HepG2 (cell line): ENCODE data around the gene MTHFSD. TPM values are rescaled to one million over a fixed set of nuclear protein-coding genes. Genes with fewer than 3 reads are reported as not detected.

Source experiments
- ATAC-seq: fragments of 200-7000 bp; cut with Tn5 transposase; 3 replicates; pipeline ENCODE4 v1.9.1; 2020; ENCODE audit warnings: mild to moderate bottlenecking, moderate library complexity
- BruUV-seq: library from RNA; stranded (reverse); fragments of 400-500 nt; replicated peaks from 2 replicates; lab custom pipeline; 2021; lab: Mats Ljungman, UMichigan
- CTCF ChIA-PET: fragments of 300-600 bp; formaldehyde crosslinking; extraction: SDS; loops from one replicate; lab custom pipeline; 2021; ENCODE audit warnings: low total read pairs, inconsistent platforms, low intra/inter-chr PET ratio; lab: Yijun Ruan, JAX
- POLR2A ChIA-PET: fragments of 350-600 bp; sonication (Branson Sonifier 250); formaldehyde crosslinking; loops from one replicate; lab custom pipeline; 2020; ENCODE audit warnings: antibody characterized with exemption, inconsistent platforms; lab: Yijun Ruan, JAX
- DNase-seq: peaks from one replicate; pipeline ENCODE4 v3.0.0-alpha.2; 2015; ENCODE audit warnings: low spot score
- FAIRE-seq: peaks from 3 replicates; lab custom pipeline; 2011; peaks lifted over from hg19 to GRCh38; lab: Jason Lieb, UNC
- H2AFZ ChIP-seq: one replicate; pipeline ENCODE4 v1.6.1; 2011; ENCODE audit warnings: low read length, inconsistent platforms
- H3K27ac ChIP-seq: fragments of 300-600 bp; 3 replicates; pipeline ENCODE4 v1.8.0; 2011; ENCODE audit warnings: mixed run types, mild to moderate bottlenecking, mixed read lengths, low read length, inconsistent platforms; ENCODE audit not compliant: insufficient read depth; ENCODE audit errors: extremely low read length
- H3K27me3 ChIP-seq, 2 experiments: fragments of 200-600 bp in 1 of 2; 2 replicates in 1 of 2; 3 replicates in 1 of 2; pipeline versions ENCODE4 v1.6.0 to v1.8.0; 2011; ENCODE audit warnings: low read length in 2 of 2, mild to moderate bottlenecking in 2 of 2, moderate library complexity in 2 of 2, inconsistent platforms in 1 of 2; ENCODE audit not compliant: insufficient read depth in 2 of 2, control insufficient read depth in 1 of 2
- H3K36me3 ChIP-seq, 2 experiments: fragments of 200-600 bp in 1 of 2; replicated peaks in 1 of 2; 2 replicates in 1 of 2; 3 replicates in 1 of 2; pipeline versions ENCODE4 v1.5.1 to v1.8.0; 2011; ENCODE audit warnings: low read length in 2 of 2, inconsistent platforms in 1 of 2; ENCODE audit not compliant: insufficient read depth in 2 of 2, control insufficient read depth in 1 of 2
- H3K4me1 ChIP-seq: 2 replicates; pipeline ENCODE4 v1.5.1; 2012; ENCODE audit warnings: low read length, inconsistent platforms; ENCODE audit not compliant: insufficient read depth
- H3K4me2 ChIP-seq: 2 replicates; pipeline ENCODE4 v1.6.0; 2011; ENCODE audit warnings: low read depth, low read length, inconsistent platforms
- H3K4me3 ChIP-seq, 3 experiments: fragments of 200-600 bp in 1 of 3; sonication (generic), shearing (Covaris generic) in 1 of 3; replicated peaks in 1 of 3; 2 replicates each; pipeline ENCODE4 v1.5.1; 2011 to 2016; ENCODE audit warnings: low read length in 3 of 3, inconsistent platforms in 2 of 3, low read depth in 2 of 3, mild to moderate bottlenecking in 2 of 3, control low read depth in 1 of 3, mixed read lengths in 1 of 3; ENCODE audit not compliant: insufficient read depth in 1 of 3
- H3K79me2 ChIP-seq: one replicate; pipeline ENCODE4 v1.6.1; 2011; ENCODE audit warnings: low read length, inconsistent platforms; ENCODE audit not compliant: insufficient read depth
- H3K9ac ChIP-seq: 2 replicates; pipeline ENCODE4 v1.6.0; 2011; ENCODE audit warnings: mild to moderate bottlenecking, low read depth, low read length, inconsistent platforms; ENCODE audit not compliant: insufficient read depth
- H3K9me3 ChIP-seq: 2 replicates; pipeline ENCODE4 v1.5.1; 2012; ENCODE audit warnings: mild to moderate bottlenecking, low read length
- H4K20me1 ChIP-seq: 2 replicates; pipeline ENCODE4 v1.6.0; 2011; ENCODE audit warnings: inconsistent platforms, mild to moderate bottlenecking, low read length, moderate library complexity; ENCODE audit not compliant: insufficient read depth
- BCL3 ChIP-seq: sonication (generic); formaldehyde crosslinking; IDR thresholded peaks from 2 replicates; pipeline ENCODE4 v1.5.1; 2020; ENCODE audit warnings: mild to moderate bottlenecking, missing genetic modification reagents, moderate library complexity
- BCL6 ChIP-seq: IDR thresholded peaks from 2 replicates; pipeline ENCODE4 v1.6.1; 2016; ENCODE audit warnings: missing genetic modification reagents, missing compliant biosample characterization
- FOXA1 ChIP-seq, 2 experiments: fragments of 450-650 bp in 1 of 2; sonication (generic) in 1 of 2; formaldehyde crosslinking in 1 of 2; IDR thresholded peaks; 2 replicates each; pipeline versions ENCODE4 v1.4.0 to v1.6.1; 2016 to 2020; ENCODE audit warnings: missing genetic modification reagents in 1 of 2
- HNF4G ChIP-seq, 2 experiments: sonication (generic) in 1 of 2; formaldehyde crosslinking in 1 of 2; IDR thresholded peaks; 2 replicates each; pipeline versions ENCODE4 v1.4.0 to v1.6.1; 2011 to 2020; ENCODE audit warnings: borderline replicate concordance in 2 of 2, low read depth in 2 of 2, mild to moderate bottlenecking in 2 of 2, low read length in 1 of 2, missing genetic modification reagents in 1 of 2, moderate library complexity in 1 of 2
- KMT2B ChIP-seq: IDR thresholded peaks from 2 replicates; pipeline ENCODE4 v1.6.1; 2016; ENCODE audit warnings: missing genetic modification reagents, missing compliant biosample characterization
- MED13 ChIP-seq: sonication (generic); formaldehyde crosslinking; IDR thresholded peaks from 2 replicates; pipeline ENCODE4 v1.5.0; 2020; ENCODE audit warnings: missing genetic modification reagents
- NKX3-1 ChIP-seq: sonication (generic); formaldehyde crosslinking; IDR thresholded peaks from 2 replicates; pipeline ENCODE4 v1.5.0; 2020; ENCODE audit warnings: missing genetic modification reagents
- SMC3 ChIP-seq: IDR thresholded peaks from 2 replicates; pipeline ENCODE4 v1.6.1; 2011; ENCODE audit warnings: low read length, improper control_type of control experiment
- SP140L ChIP-seq: sonication (generic); formaldehyde crosslinking; IDR thresholded peaks from 2 replicates; pipeline ENCODE4 v1.4.0; 2020; ENCODE audit warnings: missing genetic modification reagents, borderline replicate concordance
- ZBTB8A ChIP-seq: sonication (generic); formaldehyde crosslinking; IDR thresholded peaks from 2 replicates; pipeline ENCODE4 v1.4.0; 2020; ENCODE audit warnings: mild to moderate bottlenecking, low read depth, missing genetic modification reagents, borderline replicate concordance
- ZNF605 ChIP-seq: sonication (generic); formaldehyde crosslinking; IDR thresholded peaks from 2 replicates; pipeline ENCODE4 v1.8.0; 2022; ENCODE audit warnings: mild to moderate bottlenecking, missing genetic modification reagents
- WGBS: methylation state at CpG from one replicate; pipeline ENCODE4 v1.1.6; 2017; ENCODE audit warnings: low lambda C conversion rate; 5-methylcytosine and 5-hydroxymethylcytosine counted together
- in situ Hi-C: cut with HindIII; loops from 2 replicates; pipeline ENCODE4 v1.10.0; 2017; ENCODE audit warnings: low pct_unique_long_range_greater_than_20kb; ENCODE audit not compliant: extremely low pct_ligation_motif_present
- intact Hi-C: fragments of 100-400 bp; cut with micrococcal nuclease; formaldehyde crosslinking; loops from one replicate; pipeline ENCODE4 v1.10.0; 2022; ENCODE audit not compliant: unreplicated experiment
- polyA plus RNA-seq, 8 experiments: library from polyadenylated mRNA; depleted of rRNA in 3 of 8; stranded (reverse) in 7 of 8; unstranded in 1 of 8; fragments of >200 nt; fragmentation: Illumina TruSeq in 4 of 8; extraction: Trizol in 4 of 8; gene quantifications; 2 replicates each; pipeline versions ENCODE4 v1.2.1 to v1.2.3, GENCODE V29; 2011 to 2016; ENCODE audit warnings: low read depth in 4 of 8, missing spikeins in 1 of 8, mixed read lengths in 1 of 8; ENCODE audit not compliant: insufficient read depth in 1 of 8
- total RNA-seq, 5 experiments: library from RNA; depleted of rRNA; stranded (reverse); fragments of >200 nt; fragmentation: Illumina TruSeq; extraction: Trizol; gene quantifications; 2 replicates each; pipeline ENCODE4 v1.2.3, GENCODE V29; 2016; ENCODE audit warnings: low read depth in 1 of 5
- TF ChIP-seq, protein P1 (sequence below): sonication (generic); formaldehyde crosslinking; IDR thresholded peaks from 2 replicates; pipeline ENCODE4 v1.8.1; 2023; ENCODE audit warnings: mild to moderate bottlenecking, inconsistent platforms, moderate library complexity, missing genetic modification reagents, borderline replicate concordance
- TF ChIP-seq, protein P2 (sequence below): sonication (generic); formaldehyde crosslinking; conservative IDR thresholded peaks from 2 replicates; pipeline ENCODE4 v1.4.0; 2020; ENCODE audit warnings: mild to moderate bottlenecking, missing genetic modification reagents, moderate library complexity

MTHFSD gene
- total and polyA plus RNA-seq, 2 of the 13 experiments (the other 11 are each of a cell fraction or from before 2014, with no cell fraction given) = 14.2 to 16.3 TPM

- DNase-seq (no peak), ATAC-seq (no peak), FAIRE-seq (no peak)
- CTCF ChIA-PET = no interaction called here
- intact Hi-C loops (no loop called here), in situ Hi-C loops (loop anchor here (5.0 to 25.0 kb wide), 4 partner anchors 174 to 704 kb away; no protein-coding TSS in a partner anchor)
- no peaks in the 10 kb centered on the region for H3K79me2 ChIP-seq
- no peak overlapping the region for H3K27ac ChIP-seq
- no peaks in the 10 kb centered on the region; the same call in 1 of the 2 replicates for H4K20me1 ChIP-seq
- peaks cover 9% of the 10 kb centered on the region for H3K4me1 ChIP-seq
- BruUV-seq = no TSS peak
- no peaks in the 10 kb centered on the region for H3K36me3 ChIP-seq
- no peaks in the 10 kb centered on the region for H3K9me3 ChIP-seq
- POLR2A ChIA-PET = no interaction called here
- TF ChIP-seq KMT2B (CRISPR knock-in tag) (no peak), MED13 (CRISPR knock-in tag) (no peak), NKX3-1 (CRISPR knock-in tag) (no peak), BCL6 (CRISPR knock-in tag) (no peak), SMC3 (no peak), BCL3 (CRISPR knock-in tag) (no peak), ZNF605 (CRISPR knock-in tag) (no peak), SP140L (CRISPR knock-in tag) (no peak), FOXA1 (IDR thresholded peaks at IDR 0.05) (no peak), FOXA1 (CRISPR knock-in tag; IDR thresholded peaks at IDR 0.05) (no peak), HNF4G (IDR thresholded peaks at IDR 0.05; ENCODE audit: borderline replicate concordance, low read depth, low read length) (no peak), HNF4G (CRISPR knock-in tag; IDR thresholded peaks at IDR 0.05; ENCODE audit: borderline replicate concordance, low read depth) (no peak), ZBTB8A (CRISPR knock-in tag) (no peak)
- TF ChIP-seq, protein P1, sequence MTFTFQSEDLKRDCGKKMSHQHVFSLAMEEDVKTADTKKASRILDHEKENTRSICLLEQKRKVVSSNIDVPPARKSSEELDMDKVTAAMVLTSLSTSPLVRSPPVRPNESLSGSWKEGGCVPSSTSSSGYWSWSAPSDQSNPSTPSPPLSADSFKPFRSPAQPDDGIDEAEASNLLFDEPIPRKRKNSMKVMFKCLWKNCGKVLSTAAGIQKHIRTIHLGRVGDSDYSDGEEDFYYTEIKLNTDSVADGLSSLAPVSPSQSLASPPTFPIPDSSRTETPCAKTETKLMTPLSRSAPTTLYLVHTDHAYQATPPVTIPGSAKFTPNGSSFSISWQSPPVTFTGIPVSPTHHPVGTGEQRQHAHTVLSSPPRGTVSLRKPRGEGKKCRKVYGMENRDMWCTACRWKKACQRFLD (CRISPR knock-in tag) = no peak
- TF ChIP-seq, protein P2, sequence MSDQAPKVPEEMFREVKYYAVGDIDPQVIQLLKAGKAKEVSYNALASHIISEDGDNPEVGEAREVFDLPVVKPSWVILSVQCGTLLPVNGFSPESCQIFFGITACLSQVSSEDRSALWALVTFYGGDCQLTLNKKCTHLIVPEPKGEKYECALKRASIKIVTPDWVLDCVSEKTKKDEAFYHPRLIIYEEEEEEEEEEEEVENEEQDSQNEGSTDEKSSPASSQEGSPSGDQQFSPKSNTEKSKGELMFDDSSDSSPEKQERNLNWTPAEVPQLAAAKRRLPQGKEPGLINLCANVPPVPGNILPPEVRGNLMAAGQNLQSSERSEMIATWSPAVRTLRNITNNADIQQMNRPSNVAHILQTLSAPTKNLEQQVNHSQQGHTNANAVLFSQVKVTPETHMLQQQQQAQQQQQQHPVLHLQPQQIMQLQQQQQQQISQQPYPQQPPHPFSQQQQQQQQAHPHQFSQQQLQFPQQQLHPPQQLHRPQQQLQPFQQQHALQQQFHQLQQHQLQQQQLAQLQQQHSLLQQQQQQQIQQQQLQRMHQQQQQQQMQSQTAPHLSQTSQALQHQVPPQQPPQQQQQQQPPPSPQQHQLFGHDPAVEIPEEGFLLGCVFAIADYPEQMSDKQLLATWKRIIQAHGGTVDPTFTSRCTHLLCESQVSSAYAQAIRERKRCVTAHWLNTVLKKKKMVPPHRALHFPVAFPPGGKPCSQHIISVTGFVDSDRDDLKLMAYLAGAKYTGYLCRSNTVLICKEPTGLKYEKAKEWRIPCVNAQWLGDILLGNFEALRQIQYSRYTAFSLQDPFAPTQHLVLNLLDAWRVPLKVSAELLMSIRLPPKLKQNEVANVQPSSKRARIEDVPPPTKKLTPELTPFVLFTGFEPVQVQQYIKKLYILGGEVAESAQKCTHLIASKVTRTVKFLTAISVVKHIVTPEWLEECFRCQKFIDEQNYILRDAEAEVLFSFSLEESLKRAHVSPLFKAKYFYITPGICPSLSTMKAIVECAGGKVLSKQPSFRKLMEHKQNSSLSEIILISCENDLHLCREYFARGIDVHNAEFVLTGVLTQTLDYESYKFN (CRISPR knock-in tag) = no peak
- no peak overlapping the region for H3K9ac ChIP-seq
- 50% methylated on average over 16 of the region's 64 CpGs for WGBS
- no peak overlapping the region for H2AFZ ChIP-seq
- peaks cover 20 to 89% of the 10 kb centered on the region in 2 experiments for H3K27me3 ChIP-seq
- H3K4me3 ChIP-seq = no peak overlapping the region
- H3K4me2 ChIP-seq = no peak overlapping the region
Observed at GRCh38 chr16:86515777-86516622, 39.0 kb downstream of the MTHFSD start.
